PFSK-1 (cell line): ENCODE measurements around the gene AZI2.

Source experiments
- FOXP2 ChIP-seq: optimal IDR thresholded peaks from 2 replicates; pipeline ENCODE3; 2011; ENCODE audit warnings: borderline replicate concordance, control low read depth, inconsistent platforms; ENCODE audit not compliant: insufficient read depth; ENCODE audit errors: extremely low read length, extremely low read depth
- POLR2AphosphoS5 ChIP-seq: IDR thresholded peaks from 2 replicates; pipeline ENCODE4 v1.6.1; 2012; ENCODE audit warnings: low read depth, mild to moderate bottlenecking, control low read depth, low read length, moderate library complexity
- SIN3A ChIP-seq: IDR thresholded peaks from 2 replicates; pipeline ENCODE4 v1.6.1; 2012; ENCODE audit warnings: mild to moderate bottlenecking, low read length, moderate library complexity, borderline replicate concordance; ENCODE audit not compliant: insufficient read depth

GRCh38 chr3:28279770-28280169, 68.9 kb downstream of the AZI2 start:
- TF ChIP-seq POLR2AphosphoS5 (no peak), SIN3A (no peak), FOXP2 (no peak)
